Measurements from ENCODE around the gene CNTNAP2.

CNTNAP2 gene

GRCh38 chr7:147251751-147252325 is 1135.2 kb downstream of the CNTNAP2 start:
- DNase-seq (ENCODE audit: low read depth), result no peak

- DNase-seq (ENCODE audit: low read depth), result no peak
These were observed 1145.1 kb downstream of the CNTNAP2 start for GRCh38 chr7:147261693-147262092.

GRCh38 chr7:147265528-147265927 is 1148.9 kb downstream of the CNTNAP2 start:
- DNase-seq (ENCODE audit: low read depth), result no peak

GRCh38 chr7:147276106-147276505 is 1159.5 kb downstream of the CNTNAP2 start:
- DNase-seq (ENCODE audit: low read depth), result no peak

- DNase-seq (ENCODE audit: low read depth), result no peak
These were observed 1160.3 kb downstream of the CNTNAP2 start for GRCh38 chr7:147276783-147277370.

- DNase-seq (ENCODE audit: low read depth), result no peak
These were observed 1162.9 kb downstream of the CNTNAP2 start for GRCh38 chr7:147279514-147279913.

GRCh38 chr7:147279964-147280374 is 1163.4 kb downstream of the CNTNAP2 start:
- DNase-seq (ENCODE audit: low read depth), result no peak

GRCh38 chr7:147282204-147282603 is 1165.6 kb downstream of the CNTNAP2 start:
- DNase-seq (ENCODE audit: low read depth), result no peak

- no peak for DNase-seq (ENCODE audit: low read depth)
These were observed 1179.6 kb downstream of the CNTNAP2 start for GRCh38 chr7:147296201-147296600.

GRCh38 chr7:147296986-147297385 is 1180.4 kb downstream of the CNTNAP2 start:
- DNase-seq (ENCODE audit: low read depth), result no peak

- DNase-seq (ENCODE audit: low read depth), result no peak
These were observed 1182.0 kb downstream of the CNTNAP2 start for GRCh38 chr7:147298611-147299043.

GRCh38 chr7:147300293-147300692 is 1183.7 kb downstream of the CNTNAP2 start:
- no peak for DNase-seq (ENCODE audit: low read depth)

GRCh38 chr7:147304376-147304775 is 1187.8 kb downstream of the CNTNAP2 start:
- DNase-seq (ENCODE audit: low read depth), result no peak

- DNase-seq (ENCODE audit: low read depth), result no peak
These were observed 1189.2 kb downstream of the CNTNAP2 start for GRCh38 chr7:147305827-147306226.

GRCh38 chr7:147308539-147308938 is 1191.9 kb downstream of the CNTNAP2 start:
- DNase-seq (ENCODE audit: low read depth), result no peak

GRCh38 chr7:147311336-147311735 is 1194.7 kb downstream of the CNTNAP2 start:
- no peak for DNase-seq (ENCODE audit: low read depth)

- no peak for DNase-seq (ENCODE audit: low read depth)
These were observed 1204.9 kb downstream of the CNTNAP2 start for GRCh38 chr7:147321504-147321903.

- no peak for DNase-seq (ENCODE audit: low read depth)
These were observed 1216.4 kb downstream of the CNTNAP2 start for GRCh38 chr7:147332988-147333387.

GRCh38 chr7:147363101-147363500 is 1246.5 kb downstream of the CNTNAP2 start:
- DNase-seq (ENCODE audit: low read depth), result no peak

- DNase-seq (ENCODE audit: low read depth), result no peak
These were observed 1259.6 kb downstream of the CNTNAP2 start for GRCh38 chr7:147376192-147376591.

GRCh38 chr7:147380926-147381325 is 1264.3 kb downstream of the CNTNAP2 start:
- no peak for DNase-seq (ENCODE audit: low read depth)

- DNase-seq (ENCODE audit: low read depth), result no peak
These were observed 1277.7 kb downstream of the CNTNAP2 start for GRCh38 chr7:147394329-147394728.

GRCh38 chr7:147400221-147400689 is 1283.7 kb downstream of the CNTNAP2 start:
- DNase-seq (ENCODE audit: low read depth), result no peak

- DNase-seq (ENCODE audit: low read depth), result no peak
These were observed 1284.3 kb downstream of the CNTNAP2 start for GRCh38 chr7:147400925-147401324.
